Endothelial cell of umbilical vein (primary cell): Measurements from ENCODE around the gene KDM7A. TPM values are rescaled to one million over a fixed set of nuclear protein-coding genes. Genes with fewer than 3 reads are reported as not detected.

Experiments used
- BruUV-seq: library from RNA; stranded (reverse); fragments of 400-500 nt; replicated peaks from 2 replicates; lab custom pipeline; 2021; lab: Mats Ljungman, UMichigan
- CTCF ChIA-PET: fragments of 300-600, 350-600 bp; sonication (Branson Sonifier 250); formaldehyde crosslinking; loops from one replicate; lab custom pipeline; 2021; ENCODE audit warnings: antibody characterized with exemption, inconsistent platforms; lab: Charles Lee
- POLR2A ChIA-PET: fragments of 300-600, 350-600 bp; sonication (Branson Sonifier 250); formaldehyde crosslinking; loops from one replicate; lab custom pipeline; 2021; ENCODE audit warnings: antibody characterized with exemption, inconsistent platforms; lab: Charles Lee
- DNase-seq: peaks from one replicate; pipeline ENCODE4 v3.0.0-alpha.2; 2011; ENCODE audit warnings: low read depth, low spot score
- FAIRE-seq: peaks from 2 replicates; lab custom pipeline; 2011; peaks lifted over from hg19 to GRCh38; lab: Jason Lieb, UNC
- H2AFZ ChIP-seq: 2 replicates; pipeline ENCODE4 v1.6.0; 2012; ENCODE audit warnings: low read depth, low read length, control low read depth, inconsistent platforms
- H3K27ac ChIP-seq: 2 replicates; pipeline ENCODE4 v1.5.1; 2011; ENCODE audit warnings: low read depth, mild to moderate bottlenecking, control low read depth, low read length, moderate library complexity; ENCODE audit not compliant: insufficient read depth
- H3K27me3 ChIP-seq, 2 experiments: 2 replicates each; pipeline versions ENCODE4 v1.6.0 to v1.6.1; 2011; ENCODE audit warnings: low read length in 2 of 2, mixed read lengths in 1 of 2; ENCODE audit not compliant: control insufficient read depth in 2 of 2, insufficient read depth in 2 of 2
- H3K36me3 ChIP-seq, 2 experiments: 2 replicates in 1 of 2; 3 replicates in 1 of 2; pipeline ENCODE4 v1.5.1; 2011; ENCODE audit warnings: low read length in 2 of 2, mild to moderate bottlenecking in 1 of 2, moderate library complexity in 1 of 2; ENCODE audit not compliant: control insufficient read depth in 2 of 2, insufficient read depth in 2 of 2; ENCODE audit errors: extremely low read depth in 1 of 2
- H3K4me1 ChIP-seq: 3 replicates; pipeline ENCODE4 v1.5.1; 2011; ENCODE audit warnings: mild to moderate bottlenecking, low read length; ENCODE audit not compliant: control insufficient read depth, insufficient read depth; ENCODE audit errors: extremely low read depth
- H3K4me2 ChIP-seq: 2 replicates; pipeline ENCODE4 v1.6.1; 2011; ENCODE audit warnings: low read length, control low read depth, mixed read lengths; ENCODE audit not compliant: insufficient read depth
- H3K4me3 ChIP-seq, 3 experiments: fragments of 200-600 bp in 1 of 3; sonication (generic), shearing (Covaris generic) in 1 of 3; replicated peaks in 1 of 3; 2 replicates each; pipeline ENCODE4 v1.5.1; 2011 to 2016; ENCODE audit warnings: control low read depth in 3 of 3, low read length in 3 of 3, mild to moderate bottlenecking in 2 of 3, inconsistent platforms in 1 of 3, low read depth in 1 of 3, moderate library complexity in 1 of 3; ENCODE audit not compliant: insufficient read depth in 1 of 3
- H3K79me2 ChIP-seq: 2 replicates; pipeline ENCODE4 v1.6.0; 2012; ENCODE audit warnings: low read length, inconsistent platforms; ENCODE audit not compliant: control insufficient read depth, insufficient read depth
- H3K9ac ChIP-seq: replicated peaks from 2 replicates; pipeline ENCODE3; 2011; ENCODE audit warnings: low read length, control low read depth; ENCODE audit not compliant: insufficient read depth; ENCODE audit errors: extremely low read depth
- H3K9me1 ChIP-seq: replicated peaks from 3 replicates; pipeline ENCODE4 v1.6.0; 2011; ENCODE audit warnings: mild to moderate bottlenecking, low read length; ENCODE audit not compliant: control insufficient read depth, insufficient read depth; ENCODE audit errors: extremely low read depth
- H3K9me3 ChIP-seq: replicated peaks from 2 replicates; pipeline ENCODE4 v1.5.1; 2012; ENCODE audit warnings: low read length, inconsistent platforms; ENCODE audit not compliant: control insufficient read depth, insufficient read depth
- H4K20me1 ChIP-seq: replicated peaks from 2 replicates; pipeline ENCODE3; 2011; ENCODE audit warnings: mild to moderate bottlenecking, low read length; ENCODE audit not compliant: control insufficient read depth, insufficient read depth; ENCODE audit errors: extremely low read depth
- CTCF ChIP-seq, 2 donors: IDR thresholded peaks; 1 replicate in 1 of 2; 2 replicates in 1 of 2; pipeline ENCODE4 v1.5.1; 2011; ENCODE audit warnings: low read length in 2 of 2, mild to moderate bottlenecking in 2 of 2, moderate library complexity in 2 of 2, control low read depth in 1 of 2, inconsistent platforms in 1 of 2, low read depth in 1 of 2; ENCODE audit not compliant: insufficient read depth in 1 of 2; ENCODE audit errors: extremely low read depth in 1 of 2
- EZH2 ChIP-seq: IDR thresholded peaks from 2 replicates; pipeline ENCODE4 v1.6.1; 2012; ENCODE audit warnings: borderline replicate concordance, low read depth, mild to moderate bottlenecking, moderate library complexity, low read length, inconsistent platforms; ENCODE audit not compliant: severe bottlenecking
- FOS ChIP-seq: IDR thresholded peaks from 2 replicates; pipeline ENCODE4 v1.6.1; 2011; ENCODE audit warnings: mild to moderate bottlenecking, low read length, moderate library complexity, borderline replicate concordance; ENCODE audit not compliant: insufficient read depth
- GATA2 ChIP-seq: IDR thresholded peaks from 2 replicates; pipeline ENCODE4 v1.7.0; 2011; ENCODE audit warnings: low read depth, mild to moderate bottlenecking, moderate library complexity, mixed read lengths, low read length; ENCODE audit not compliant: insufficient read length, insufficient read depth
- JUN ChIP-seq: IDR thresholded peaks from 2 replicates; pipeline ENCODE4 v1.6.1; 2011; ENCODE audit warnings: borderline replicate concordance, low read depth; ENCODE audit not compliant: insufficient read length, insufficient read depth
- MAX ChIP-seq: IDR thresholded peaks from 2 replicates; pipeline ENCODE4 v1.6.1; 2011; ENCODE audit not compliant: insufficient read depth, insufficient read length
- MYC ChIP-seq: IDR thresholded peaks from one replicate; pipeline ENCODE4 v1.6.1; 2011; ENCODE audit warnings: mild to moderate bottlenecking, low read depth, low read length
- POLR2A ChIP-seq: IDR thresholded peaks from 2 replicates; pipeline ENCODE4 v1.6.1; 2012; ENCODE audit warnings: low read depth, mild to moderate bottlenecking, control low read depth, low read length
- POLR2AphosphoS5 ChIP-seq: IDR thresholded peaks from 2 replicates; pipeline ENCODE4 v1.6.1; 2012; ENCODE audit warnings: low read depth, mild to moderate bottlenecking, control low read depth, low read length, moderate library complexity; ENCODE audit not compliant: insufficient read depth
- dilution Hi-C: fragments of 300-500 bp; cut with MboI; formaldehyde crosslinking; loops from one replicate; pipeline ENCODE4 v1.15.0; 2019; ENCODE audit warnings: low sequenced_read_pairs; ENCODE audit not compliant: extremely low pct_ligation_motif_present
- intact Hi-C: fragments of 100-400 bp; cut with micrococcal nuclease; formaldehyde crosslinking; loops from one replicate; pipeline ENCODE4 v1.10.0; 2022
- polyA plus RNA-seq, 4 experiments: library from polyadenylated mRNA; depleted of rRNA in 3 of 4; stranded (reverse) in 3 of 4; unstranded in 1 of 4; fragments of >200 nt; gene quantifications; 2 replicates each; pipeline versions ENCODE4 v1.2.1 to v1.2.3, GENCODE V29; 2011 to 2012; ENCODE audit warnings: missing spikeins in 1 of 4
- total RNA-seq: library from RNA; stranded (reverse); gene quantifications from 2 replicates; pipeline ENCODE4 v1.2.3, GENCODE V29; 2021

Gene KDM7A
- total and polyA plus RNA-seq, 2 donors (not counting 3 experiments of a cell fraction or from before 2014, with no cell fraction given), result 2.4 to 7.3 TPM

GRCh38 chr7:140082770-140083169 lies 94.0 kb downstream of the KDM7A start:
- no peak overlapping the region for H3K9ac ChIP-seq
- H3K4me1 ChIP-seq, result peaks cover 6% of the 10 kb centered on the region
- no peak overlapping the region for H3K27ac ChIP-seq
- ChIA-PET CTCF (interaction anchor here (0.9 to 1.6 kb wide), 2 partner anchors 8 to 464 kb away, joined by 3 read pairs; no protein-coding TSS in a partner anchor), POLR2A (no interaction called here)
- H4K20me1 ChIP-seq, result no peaks in the 10 kb centered on the region
- no peaks in the 10 kb centered on the region for H3K9me3 ChIP-seq
- H3K9me1 ChIP-seq, result no peaks in the 10 kb centered on the region
- no peak for FAIRE-seq
- H3K79me2 ChIP-seq, result no peaks in the 10 kb centered on the region
- H3K36me3 ChIP-seq, result no peaks in the 10 kb centered on the region
- no peaks in the 10 kb centered on the region for H3K27me3 ChIP-seq
- no peak overlapping the region for H2AFZ ChIP-seq
- intact Hi-C loops, result no loop called here
- no peak overlapping the region for H3K4me2 ChIP-seq
- DNase-seq, result no peak
- TF ChIP-seq POLR2AphosphoS5 (no peak), FOS (no peak), EZH2 (no peak), CTCF (IDR thresholded peaks at IDR 0.05; ENCODE audit: extremely low read depth in 1 of 2, insufficient read depth in 1 of 2, low read depth in 1 of 2, low read length in 2 of 2) (no peak), JUN (no peak), MYC (no peak), MAX (no peak), GATA2 (no peak), POLR2A (no peak)
- no peak overlapping the region for H3K4me3 ChIP-seq
- dilution Hi-C loops, result no loop called here
- no TSS peak for BruUV-seq
